NCI-H524 (cell line): ENCODE data around the gene SHANK3.
"Not testable (repeated sequence)": the region's sequence is repeated elsewhere in the genome, so short reads cannot be mapped to it uniquely, and the experiment has no call there.

Experiments used
- DNase-seq, 2 experiments: peaks; one replicate each; lab custom pipeline; 2025; lab: John Stamatoyannopoulos, UW

Gene SHANK3

GRCh38 chr22:50672471-50673230 is at the start of gene SHANK3:
Gene SHANK3, plus strand, starts transcription at chr22:50672823.
- no peak for DNase-seq

- peak in 1 of 2 experiments; percentile 33 for DNase-seq
Measured at GRCh38 chr22:50624347-50625130, 48.1 kb upstream of the SHANK3 start.

- no peak for DNase-seq
Measured at GRCh38 chr22:50625131-50625567, 47.5 kb upstream of the SHANK3 start.

- no peak for DNase-seq
Measured at GRCh38 chr22:50625568-50626313, 46.9 kb upstream of the SHANK3 start.

GRCh38 chr22:50626314-50626849 is 46.2 kb upstream of the SHANK3 start:
- no peak for DNase-seq

- DNase-seq, result peak in 1 of 2 experiments; percentile 25
Measured at GRCh38 chr22:50626850-50627641, 45.6 kb upstream of the SHANK3 start.

- peak; percentile 31 to 75 for DNase-seq
Measured at GRCh38 chr22:50627642-50628542, 44.7 kb upstream of the SHANK3 start, which contains the start of gene ARSA. Gene ARSA, minus strand, starts transcription at chr22:50628152. Its CDS starts 373 bp downstream, at chr22:50627779.

- DNase-seq, result no peak
Measured at GRCh38 chr22:50628543-50629134, 44.0 kb upstream of the SHANK3 start.

- no peak for DNase-seq
Measured at GRCh38 chr22:50630376-50630775, 42.2 kb upstream of the SHANK3 start.

GRCh38 chr22:50633086-50633485 is 39.5 kb upstream of the SHANK3 start:
- DNase-seq, result no peak

GRCh38 chr22:50633771-50634170 is 38.9 kb upstream of the SHANK3 start:
- DNase-seq, result no peak

GRCh38 chr22:50635591-50635990 is 37.0 kb upstream of the SHANK3 start:
- no peak for DNase-seq

- not testable (repeated sequence) for DNase-seq
Measured at GRCh38 chr22:50640296-50640695, 32.3 kb upstream of the SHANK3 start.

- no peak for DNase-seq
Measured at GRCh38 chr22:50640857-50641647, 31.6 kb upstream of the SHANK3 start.

- DNase-seq, result peak; percentile 33 to 35
Measured at GRCh38 chr22:50641696-50642607, 30.7 kb upstream of the SHANK3 start.

- not testable (repeated sequence) for DNase-seq
Measured at GRCh38 chr22:50643021-50643820, 29.4 kb upstream of the SHANK3 start.

GRCh38 chr22:50643821-50644101 is 28.9 kb upstream of the SHANK3 start:
- DNase-seq, result not testable (repeated sequence)
